NCI-H2107 treated with DMSO at 0.1 percent for 48 hours (cell line): ENCODE measurements around the gene NT5DC4.
A peak's percentile ranks its signal among the peaks of the same experiment; 100 is the strongest.

Source experiments
- DNase-seq: peaks from one replicate; lab custom pipeline; 2025; ENCODE audit not compliant: unreplicated experiment; lab: John Stamatoyannopoulos, UW

Gene NT5DC4

GRCh38 chr2:112720785-112721184 lies at the start of gene NT5DC4:
Gene NT5DC4, plus strand, starts transcription at chr2:112721020. Its CDS starts 60 bp downstream, at chr2:112721080.
- DNase-seq = no peak

- DNase-seq = no peak
Observed at GRCh38 chr2:112671801-112672200, 49.0 kb upstream of the NT5DC4 start.

- DNase-seq = no peak
Observed at GRCh38 chr2:112673008-112673407, 47.8 kb upstream of the NT5DC4 start.

- no peak for DNase-seq
Observed at GRCh38 chr2:112674229-112674628, 46.6 kb upstream of the NT5DC4 start.

- no peak for DNase-seq
Observed at GRCh38 chr2:112679484-112679883, 41.3 kb upstream of the NT5DC4 start.

- no peak for DNase-seq
Observed at GRCh38 chr2:112680666-112681101, 40.1 kb upstream of the NT5DC4 start.

GRCh38 chr2:112682101-112682500 lies 38.7 kb upstream of the NT5DC4 start:
- DNase-seq = no peak

- DNase-seq = no peak
Observed at GRCh38 chr2:112683550-112684414, 37.0 kb upstream of the NT5DC4 start.

- no peak for DNase-seq
Observed at GRCh38 chr2:112684415-112684775, 36.4 kb upstream of the NT5DC4 start.

- no peak for DNase-seq
Observed at GRCh38 chr2:112685271-112685884, 35.4 kb upstream of the NT5DC4 start.

GRCh38 chr2:112686348-112687217 lies 34.2 kb upstream of the NT5DC4 start:
- no peak for DNase-seq

GRCh38 chr2:112687522-112687921 lies 33.3 kb upstream of the NT5DC4 start:
- DNase-seq = no peak

- DNase-seq = no peak
Observed at GRCh38 chr2:112688086-112688880, 32.5 kb upstream of the NT5DC4 start.

GRCh38 chr2:112690853-112691401 lies 29.9 kb upstream of the NT5DC4 start:
- DNase-seq = no peak

GRCh38 chr2:112691881-112692281 lies 28.9 kb upstream of the NT5DC4 start:
- DNase-seq = no peak

- DNase-seq = peak; percentile 42
Observed at GRCh38 chr2:112692495-112692911, 28.3 kb upstream of the NT5DC4 start.

- DNase-seq = no peak
Observed at GRCh38 chr2:112692918-112693317, 27.9 kb upstream of the NT5DC4 start.

GRCh38 chr2:112693596-112693995 lies 27.2 kb upstream of the NT5DC4 start:
- no peak for DNase-seq

GRCh38 chr2:112694182-112694581 lies 26.6 kb upstream of the NT5DC4 start:
- DNase-seq = no peak

GRCh38 chr2:112698834-112699515 lies 21.8 kb upstream of the NT5DC4 start:
- no peak for DNase-seq
